Adrenal gland (tissue), 5 donors: ENCODE measurements around the gene ALX3.

ENCODE experiments used
- CTCF ChIP-seq, 6 experiments: fragments of 450-650 bp in 4 of 6; fragments of 200-600 bp in 2 of 6; sonication (generic) in 1 of 6; IDR thresholded peaks; 1 replicate in 5 of 6; 2 replicates in 1 of 6; pipeline versions ENCODE4 v1.5.1 to v1.8.0; 2016 to 2021; ENCODE audit warnings: antibody characterized with exemption in 6 of 6, mild to moderate bottlenecking in 2 of 6, moderate library complexity in 1 of 6
- POLR2A ChIP-seq, 2 donors: fragments of 450-650 bp; IDR thresholded peaks; one replicate each; pipeline ENCODE4 v1.6.1; 2017; ENCODE audit warnings: antibody characterized with exemption in 2 of 2, mild to moderate bottlenecking in 2 of 2, moderate library complexity in 1 of 2
- donor health status: DM: no; HTN: no; CAD: no.

DNA sequence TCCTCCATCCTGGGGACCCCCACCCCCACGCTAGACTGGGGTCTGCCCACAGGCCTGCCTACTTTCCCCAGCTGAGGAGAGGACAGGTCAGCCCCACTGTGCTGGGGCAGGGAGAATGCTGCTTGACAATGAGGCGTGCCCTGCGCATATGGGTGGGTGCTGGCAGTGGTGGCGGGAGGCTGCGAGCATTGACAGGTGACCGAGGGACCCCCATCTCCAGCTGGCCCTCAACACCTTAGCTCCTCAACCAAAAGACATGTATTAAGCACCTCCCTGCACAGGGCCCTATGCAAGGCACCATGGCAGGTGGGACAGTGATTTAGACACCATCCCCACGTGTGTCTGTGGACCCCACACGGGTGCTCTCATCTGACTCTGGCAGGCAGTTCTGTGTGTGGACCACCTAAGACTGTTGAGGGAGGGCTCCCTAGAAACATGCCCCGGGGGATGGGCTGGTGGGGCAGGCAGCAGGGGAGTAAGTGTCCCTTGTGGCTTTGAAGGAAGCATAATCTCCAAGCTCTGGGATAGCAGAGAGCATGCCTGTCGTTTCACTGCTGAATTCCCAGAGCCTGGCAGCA is 18.4 kb upstream of the ALX3 start:
- TF ChIP-seq CTCF (IDR thresholded peaks at IDR 0.05) (no peak), POLR2A (IDR thresholded peaks at IDR 0.05) (no peak)
